ENCODE results near the gene SLC29A2.

- no peak for TF ChIP-seq CTCF (conservative IDR thresholded peaks at IDR 0.05)
- TF ChIP-seq EZH2 (IDR thresholded peaks at IDR 0.05; ENCODE audit: low read depth): no peak
Measured at GRCh38 chr11:66343176-66343575, 28.4 kb downstream of the SLC29A2 start.

Data from PC-9 (cell line).